Ramos (cell line): ENCODE data around the gene ABLIM2.

Experiments used
- in situ Hi-C: fragments of 300-500 bp; cut with MboI; formaldehyde crosslinking; loops from one replicate; pipeline ENCODE4 v1.14.3; 2022; ENCODE audit warnings: low sequenced_read_pairs; ENCODE audit not compliant: unreplicated experiment

Gene ABLIM2

GRCh38 chr4:8060632-8061031, 98.0 kb downstream of the ABLIM2 start:
- in situ Hi-C loops: no loop called here

DNA sequence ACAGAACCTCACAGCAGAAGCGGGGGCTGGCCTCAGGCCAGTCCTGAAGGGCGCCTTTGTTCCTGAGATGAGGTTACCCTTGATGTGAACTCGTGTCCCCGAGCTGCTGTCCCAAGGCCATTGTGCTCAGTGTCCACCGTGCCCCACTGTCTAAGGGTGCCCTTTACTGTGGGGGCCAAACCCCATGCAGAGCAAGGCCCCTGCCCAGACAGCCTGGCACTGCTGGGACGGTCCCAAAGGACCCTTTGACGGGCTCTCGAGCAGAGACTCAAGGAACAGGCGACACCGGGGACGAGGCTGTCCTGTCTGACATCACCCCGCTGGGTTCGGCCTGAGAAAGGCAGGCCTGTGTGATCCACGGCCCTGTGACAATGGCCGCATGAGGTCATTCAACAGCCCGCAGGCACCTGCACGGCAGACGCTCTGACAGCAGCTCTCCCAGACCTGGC, 100.6 kb downstream of the ABLIM2 start:
- in situ Hi-C loops: no loop called here

GRCh38 chr4:8055206-8055605, 103.4 kb downstream of the ABLIM2 start:
- in situ Hi-C loops: no loop called here

- in situ Hi-C loops: no loop called here
Observed at GRCh38 chr4:8053688-8054449, 104.7 kb downstream of the ABLIM2 start.

- in situ Hi-C loops: no loop called here
Observed at GRCh38 chr4:8052160-8052691, 106.4 kb downstream of the ABLIM2 start.

- in situ Hi-C loops: no loop called here
Observed at GRCh38 chr4:8051644-8052043, 107.0 kb downstream of the ABLIM2 start.

DNA sequence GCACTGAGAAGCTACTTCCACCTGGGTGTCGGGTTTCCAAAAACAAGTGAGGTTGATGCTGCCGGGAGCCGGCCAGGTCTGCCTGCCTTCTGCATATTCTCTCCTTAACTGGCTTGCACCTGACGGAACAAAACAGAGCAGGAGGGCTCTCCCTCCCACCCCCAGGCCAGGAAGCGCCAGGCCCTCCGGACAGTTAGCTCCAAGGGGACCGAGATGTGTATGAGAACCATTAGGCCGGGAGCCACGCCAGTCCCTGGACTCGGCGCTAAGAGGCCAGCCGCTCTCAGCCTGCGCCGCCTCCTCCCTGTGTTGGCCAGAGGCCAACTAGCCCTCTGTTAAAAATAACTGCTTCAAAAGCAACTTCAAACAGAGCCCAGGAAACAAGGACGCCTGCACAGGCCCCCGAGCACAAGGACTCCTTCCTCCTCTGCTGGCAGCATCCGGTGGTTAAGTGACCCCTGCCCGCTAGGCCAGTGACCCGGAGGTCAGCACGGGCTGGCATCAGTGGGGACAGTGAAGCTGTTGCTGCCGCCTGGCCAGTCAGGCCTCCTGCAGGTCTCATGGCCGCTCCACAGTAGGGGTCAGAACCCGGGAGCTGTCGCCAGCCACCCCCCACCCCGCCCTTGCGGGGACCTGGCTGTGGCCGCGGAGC, 107.9 kb downstream of the ABLIM2 start:
- in situ Hi-C loops: no loop called here

DNA sequence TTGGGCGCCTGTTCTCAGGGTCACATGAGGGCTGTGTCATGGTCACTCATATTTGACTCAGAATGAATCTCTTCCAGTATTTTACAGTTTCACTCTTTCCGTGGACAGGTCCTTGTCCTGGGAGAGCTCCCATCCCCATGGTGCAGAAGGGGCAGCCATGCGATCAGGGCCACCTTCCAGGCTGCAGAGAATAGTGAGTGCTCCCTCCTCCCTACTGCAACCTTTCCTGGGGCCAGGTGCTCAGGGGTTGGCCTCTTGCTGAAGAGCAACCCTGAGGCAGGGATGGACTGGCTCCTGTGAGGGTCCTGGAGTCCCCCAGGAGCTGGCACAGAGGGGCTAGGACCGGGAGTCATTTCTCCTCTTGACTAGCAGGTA, 108.4 kb downstream of the ABLIM2 start:
- in situ Hi-C loops: no loop called here

DNA sequence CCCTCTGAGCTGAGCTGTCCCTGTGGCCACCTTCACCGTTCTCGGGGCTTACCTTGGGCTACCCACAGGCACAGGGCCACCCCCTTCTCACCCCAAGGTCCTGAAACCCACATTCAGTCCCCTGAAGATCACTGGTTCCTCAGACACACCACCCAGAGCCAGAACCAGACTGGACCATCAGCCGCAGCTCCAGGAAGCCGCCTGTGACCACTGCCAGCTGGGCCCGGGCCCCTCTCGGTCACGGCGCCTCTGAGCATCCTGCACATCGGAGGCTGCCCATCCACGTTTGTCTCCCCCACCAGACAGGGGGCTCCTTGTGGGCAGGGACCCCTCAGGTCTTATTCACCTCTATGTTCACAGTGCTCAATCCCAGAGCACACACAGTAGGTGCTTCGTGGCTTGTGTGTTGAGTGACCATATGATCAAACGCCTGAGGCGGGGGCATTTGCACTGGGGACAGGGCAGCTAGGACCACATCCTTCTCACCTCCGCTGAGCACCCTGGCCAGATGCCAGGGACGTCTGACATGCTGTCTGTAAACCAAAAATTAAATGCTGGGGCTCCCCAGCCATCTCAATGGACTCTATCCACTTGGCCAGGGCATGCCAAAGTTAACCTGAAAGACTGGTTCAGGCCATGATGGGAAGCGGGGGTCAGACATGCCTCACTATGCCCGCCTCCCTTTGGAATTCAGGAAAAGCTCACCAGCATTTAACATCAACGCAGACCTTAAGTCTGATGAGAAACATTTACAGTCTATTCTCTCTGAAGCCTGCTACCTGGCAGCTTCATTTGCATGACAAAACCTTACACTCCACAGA, 109.5 kb downstream of the ABLIM2 start:
- in situ Hi-C loops: no loop called here

GRCh38 chr4:8047837-8048678, 110.6 kb downstream of the ABLIM2 start:
- in situ Hi-C loops: no loop called here

GRCh38 chr4:8046925-8047541, 111.6 kb downstream of the ABLIM2 start:
- in situ Hi-C loops: no loop called here

DNA sequence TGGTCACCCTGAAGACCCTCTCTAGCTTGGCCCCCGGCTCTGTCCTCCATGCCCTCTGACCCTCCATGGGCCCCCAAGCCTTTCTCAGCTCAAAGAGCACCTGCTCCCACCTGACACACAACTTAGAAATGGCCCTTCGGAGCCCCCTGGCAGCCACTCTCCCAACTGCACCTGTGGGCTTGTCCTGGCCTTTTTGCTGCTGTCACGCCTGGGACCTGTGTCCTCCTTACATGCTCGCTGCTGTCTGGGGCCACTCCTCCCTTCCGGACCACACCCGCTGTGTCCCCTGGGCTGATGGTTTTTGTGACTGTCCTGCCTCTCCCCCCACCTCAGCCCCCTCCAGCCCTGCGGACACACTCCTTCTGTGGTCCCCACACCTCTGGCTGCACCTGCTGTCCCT, 112.7 kb downstream of the ABLIM2 start:
- in situ Hi-C loops: no loop called here

- in situ Hi-C loops: no loop called here
Observed at GRCh38 chr4:8044699-8045098, 113.9 kb downstream of the ABLIM2 start.

DNA sequence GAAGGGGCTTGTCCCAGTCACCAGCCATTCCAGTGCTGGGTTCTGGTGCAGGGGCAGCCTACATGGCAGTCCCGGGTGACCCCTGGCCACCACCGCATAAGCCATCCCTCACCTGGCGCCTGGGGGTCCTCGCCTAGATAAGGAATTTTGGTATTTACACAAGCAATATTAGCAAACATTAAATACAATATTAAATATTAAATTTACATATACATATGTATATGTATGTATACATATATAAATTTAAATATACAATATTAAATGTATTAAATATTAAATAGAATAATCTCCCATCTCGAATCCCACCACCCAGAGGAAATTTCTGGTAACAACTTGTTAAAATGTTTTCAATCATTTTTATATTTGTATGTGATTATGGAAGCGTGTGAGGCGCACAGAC, 114.4 kb downstream of the ABLIM2 start:
- in situ Hi-C loops: no loop called here

DNA sequence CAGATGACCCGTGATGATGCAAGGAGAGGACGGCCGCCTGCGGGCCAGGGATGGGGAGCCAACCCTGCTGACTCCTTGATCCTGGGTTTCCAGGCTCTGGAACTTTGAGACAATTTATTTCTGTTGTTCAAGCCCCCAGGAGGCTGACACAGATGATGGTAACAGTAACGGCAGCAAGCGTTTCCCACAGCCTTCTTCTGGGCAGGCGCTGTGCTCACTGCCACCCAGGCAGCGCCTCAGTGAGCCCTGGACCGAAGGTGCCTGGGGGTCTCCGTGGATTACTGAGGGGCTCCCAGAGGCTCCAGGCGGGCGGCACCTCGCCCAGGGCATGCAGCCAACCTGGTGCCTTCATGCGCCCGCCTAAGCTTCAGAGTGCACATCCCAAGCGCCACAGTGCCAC, 115.0 kb downstream of the ABLIM2 start:
- in situ Hi-C loops: no loop called here

DNA sequence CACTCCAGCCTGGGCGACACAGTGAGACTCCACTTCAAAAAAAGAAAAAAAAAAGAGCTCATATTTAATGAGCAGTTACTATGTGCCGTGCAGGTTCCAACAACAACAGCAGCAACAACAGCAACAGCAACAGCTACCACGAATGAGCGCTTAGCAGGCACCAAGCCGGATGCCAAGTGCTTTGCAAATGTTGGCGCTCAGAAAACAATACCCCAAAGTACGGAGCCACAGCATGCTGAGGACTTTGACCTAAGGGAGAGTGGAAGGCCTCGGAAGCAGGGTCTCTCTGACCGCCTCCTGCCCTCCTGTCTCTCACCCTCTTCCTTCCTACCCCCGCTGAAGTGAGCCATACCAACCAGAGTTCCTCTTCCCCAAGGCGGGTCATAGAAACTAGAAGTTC, 116.7 kb downstream of the ABLIM2 start:
- in situ Hi-C loops: no loop called here

DNA sequence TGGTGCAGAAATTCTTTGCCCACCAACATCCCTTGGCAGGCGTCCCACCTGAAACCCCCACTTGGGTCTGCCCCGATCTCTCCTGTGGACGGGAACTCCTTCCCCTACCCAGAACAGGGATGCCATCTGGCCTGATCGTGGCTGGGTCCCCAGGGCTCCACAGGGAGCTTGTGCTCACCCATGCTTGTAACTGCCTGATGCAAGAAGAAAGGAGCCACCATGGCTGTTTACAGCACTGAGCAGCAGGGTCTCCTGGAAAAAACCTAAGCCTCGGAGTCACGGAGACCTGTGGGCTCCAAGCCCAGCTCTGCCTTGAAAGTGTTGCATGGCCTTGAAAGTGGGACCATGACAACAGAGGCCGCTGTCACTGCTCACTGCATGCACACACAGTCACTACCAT, 117.4 kb downstream of the ABLIM2 start:
- in situ Hi-C loops: no loop called here

- in situ Hi-C loops: no loop called here
Observed at GRCh38 chr4:8040607-8041006, 118.0 kb downstream of the ABLIM2 start.

- in situ Hi-C loops: no loop called here
Observed at GRCh38 chr4:8039853-8040252, 118.8 kb downstream of the ABLIM2 start.

GRCh38 chr4:8039290-8039689, 119.3 kb downstream of the ABLIM2 start:
- in situ Hi-C loops: no loop called here
